PC-3 (cell line): ENCODE measurements around the gene APBA2. TPM values are rescaled to one million over a fixed set of nuclear protein-coding genes. Genes with fewer than 3 reads are reported as not detected.
A peak's percentile ranks its signal among the peaks of the same experiment; 100 is the strongest.

Source experiments
- ATAC-seq: fragments of 200-7000 bp; cut with Tn5 transposase; 2 replicates; pipeline ENCODE4 v1.9.1; 2020; ENCODE audit warnings: mild to moderate bottlenecking, moderate library complexity
- BruUV-seq: library from RNA; stranded (reverse); fragments of 400-500 nt; replicated peaks from 2 replicates; lab custom pipeline; 2021; lab: Mats Ljungman, UMichigan
- CTCF ChIA-PET: fragments of 300-600 bp; sonication (Branson Sonifier 250); formaldehyde crosslinking; loops from one replicate; lab custom pipeline; 2022; ENCODE audit warnings: antibody characterized with exemption; lab: Charles Lee
- POLR2A ChIA-PET: fragments of 300-600 bp; sonication (Branson Sonifier 250); formaldehyde crosslinking; loops from one replicate; lab custom pipeline; 2022; ENCODE audit warnings: antibody characterized with exemption; ENCODE audit not compliant: unreplicated experiment; lab: Charles Lee
- DNase-seq: peaks from one replicate; pipeline ENCODE4 v3.0.0-alpha.2; 2015
- H2AFZ ChIP-seq: fragments of 300-600 bp; sonication (generic); 2 replicates; pipeline ENCODE4 v1.6.0; 2016; ENCODE audit warnings: antibody characterized with exemption, low read length
- H3F3A ChIP-seq: fragments of 300-600 bp; sonication (generic); one replicate; pipeline ENCODE4 v1.6.0; 2017; ENCODE audit warnings: antibody characterized with exemption, low read length, control low read depth, mild to moderate bottlenecking; ENCODE audit not compliant: unreplicated experiment
- H3K27ac ChIP-seq: fragments of 300-600 bp; sonication (generic); 2 replicates; pipeline ENCODE4 v1.5.1; 2016; ENCODE audit warnings: mild to moderate bottlenecking, low read length
- H3K27me3 ChIP-seq: fragments of 300-600 bp; sonication (generic); 2 replicates; pipeline ENCODE4 v1.6.1; 2016; ENCODE audit warnings: low read length, mixed read lengths
- H3K36me3 ChIP-seq: fragments of 300-600 bp; sonication (generic); 2 replicates; pipeline ENCODE4 v1.6.1; 2016; ENCODE audit warnings: low read depth, mixed run types, low read length, mixed read lengths
- H3K4me1 ChIP-seq: fragments of 300-600 bp; sonication (generic); 2 replicates; pipeline ENCODE4 v1.5.1; 2016; ENCODE audit warnings: low read length; ENCODE audit not compliant: insufficient read depth
- H3K4me2 ChIP-seq: fragments of 300-600 bp; sonication (generic); 2 replicates; pipeline ENCODE4 v1.6.0; 2016; ENCODE audit warnings: low read length
- H3K4me3 ChIP-seq: fragments of 300-600 bp; sonication (generic); 2 replicates; pipeline ENCODE4 v1.5.1; 2016; ENCODE audit warnings: mild to moderate bottlenecking, low read length, mixed read lengths
- H3K79me2 ChIP-seq: fragments of 300-600 bp; sonication (generic); 2 replicates; pipeline ENCODE4 v1.6.1; 2017; ENCODE audit warnings: low read length, mixed read lengths
- H3K9ac ChIP-seq: fragments of 300-600 bp; sonication (generic); 2 replicates; pipeline ENCODE4 v1.6.0; 2016; ENCODE audit warnings: mild to moderate bottlenecking, low read length
- H3K9me2 ChIP-seq: fragments of 300-600 bp; sonication (generic); replicated peaks from 2 replicates; pipeline ENCODE4 v1.6.1; 2016; ENCODE audit warnings: mixed run types, low read length, mixed read lengths
- H3K9me3 ChIP-seq: fragments of 300-600 bp; sonication (generic); 2 replicates; pipeline ENCODE4 v1.6.1; 2016; ENCODE audit warnings: low read length, mixed read lengths
- H4K20me1 ChIP-seq: fragments of 300-600 bp; sonication (generic); 2 replicates; pipeline ENCODE4 v1.6.1; 2016; ENCODE audit warnings: low read length, mixed read lengths
- EZH2 ChIP-seq: fragments of 300-600 bp; sonication (generic); IDR thresholded peaks from one replicate; pipeline ENCODE4 v1.6.1; 2017; ENCODE audit warnings: antibody characterized with exemption, mild to moderate bottlenecking, low read length; ENCODE audit not compliant: unreplicated experiment
- EZH2phosphoT487 ChIP-seq: fragments of 300-600 bp; sonication (generic); IDR thresholded peaks from 2 replicates; pipeline ENCODE4 v1.6.1; 2018; ENCODE audit warnings: mild to moderate bottlenecking, antibody characterized with exemption, low read length, borderline replicate concordance
- intact Hi-C: fragments of 100-400 bp; cut with micrococcal nuclease; formaldehyde crosslinking; loops from 2 replicates; pipeline ENCODE4 v1.9.0; 2023
- total RNA-seq: library from RNA; depleted of rRNA; stranded (reverse); fragments of >200 nt; gene quantifications from 2 replicates; pipeline ENCODE4 v1.2.3, GENCODE V29; 2014
- TF ChIP-seq, protein P1 (sequence below): fragments of 300-600 bp; sonication (generic); conservative IDR thresholded peaks from 2 replicates; pipeline ENCODE4 v1.5.1; 2017; ENCODE audit warnings: antibody characterized with exemption, low read depth, mild to moderate bottlenecking, low read length

APBA2 gene
- total RNA-seq, 1 experiment from 2014 or later, result 61.7 TPM

DNA sequence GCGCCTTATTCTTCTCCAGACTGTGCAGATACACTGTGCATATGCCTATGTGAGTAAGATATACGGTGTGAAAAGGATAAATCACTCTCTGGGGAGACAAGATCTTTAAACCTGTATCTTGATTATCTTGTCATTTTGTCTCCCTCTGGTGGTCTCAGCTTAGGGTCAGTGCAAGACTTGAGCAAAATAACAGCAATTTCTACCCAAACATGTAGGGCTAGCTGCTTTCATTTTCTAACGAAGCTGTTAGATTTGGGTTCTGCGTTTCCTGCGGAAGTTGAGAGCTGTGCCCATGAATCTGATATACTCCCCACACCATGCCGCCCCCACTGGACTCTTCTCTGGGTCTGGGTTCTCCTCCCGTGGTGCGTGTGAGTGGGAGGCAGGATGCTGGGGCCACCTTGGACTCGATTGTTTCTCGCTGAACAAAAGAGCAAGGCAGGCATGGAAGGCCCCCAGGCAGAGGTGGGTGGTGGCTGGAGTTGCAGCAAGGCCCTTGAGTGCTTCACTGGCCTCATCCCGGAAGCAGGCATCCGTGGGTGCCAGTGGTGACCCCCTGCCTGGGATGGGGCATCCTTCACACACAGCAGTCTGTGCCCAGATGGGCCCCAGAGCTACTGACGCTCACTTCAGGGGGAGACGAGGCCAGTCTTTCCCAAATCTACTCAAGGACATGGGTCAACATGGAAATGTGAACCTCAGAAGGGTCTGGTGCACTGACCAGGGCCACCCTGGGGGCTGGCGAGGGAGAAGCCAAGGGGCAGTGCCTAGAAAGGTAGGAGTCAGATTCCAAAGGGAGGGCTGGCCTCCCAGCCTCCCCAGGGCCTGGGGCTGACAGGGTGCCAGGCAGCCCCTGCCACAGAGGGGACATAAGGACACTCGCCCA, 204.2 kb downstream of the APBA2 start:
- intact Hi-C loops, result loop anchor here (5.0 kb wide), 1 partner anchor 208 kb away; no protein-coding TSS in a partner anchor
- H3F3A ChIP-seq, result no peaks in the 10 kb centered on the region
- no peak overlapping the region for H3K27ac ChIP-seq
- ATAC-seq (no peak; the same call in 1 of the 2 replicates), DNase-seq (no peak)
- H3K4me1 ChIP-seq, result no peaks in the 10 kb centered on the region
- no peak overlapping the region for H3K4me3 ChIP-seq
- no peak for TF ChIP-seq EZH2
- TF ChIP-seq, protein P1, sequence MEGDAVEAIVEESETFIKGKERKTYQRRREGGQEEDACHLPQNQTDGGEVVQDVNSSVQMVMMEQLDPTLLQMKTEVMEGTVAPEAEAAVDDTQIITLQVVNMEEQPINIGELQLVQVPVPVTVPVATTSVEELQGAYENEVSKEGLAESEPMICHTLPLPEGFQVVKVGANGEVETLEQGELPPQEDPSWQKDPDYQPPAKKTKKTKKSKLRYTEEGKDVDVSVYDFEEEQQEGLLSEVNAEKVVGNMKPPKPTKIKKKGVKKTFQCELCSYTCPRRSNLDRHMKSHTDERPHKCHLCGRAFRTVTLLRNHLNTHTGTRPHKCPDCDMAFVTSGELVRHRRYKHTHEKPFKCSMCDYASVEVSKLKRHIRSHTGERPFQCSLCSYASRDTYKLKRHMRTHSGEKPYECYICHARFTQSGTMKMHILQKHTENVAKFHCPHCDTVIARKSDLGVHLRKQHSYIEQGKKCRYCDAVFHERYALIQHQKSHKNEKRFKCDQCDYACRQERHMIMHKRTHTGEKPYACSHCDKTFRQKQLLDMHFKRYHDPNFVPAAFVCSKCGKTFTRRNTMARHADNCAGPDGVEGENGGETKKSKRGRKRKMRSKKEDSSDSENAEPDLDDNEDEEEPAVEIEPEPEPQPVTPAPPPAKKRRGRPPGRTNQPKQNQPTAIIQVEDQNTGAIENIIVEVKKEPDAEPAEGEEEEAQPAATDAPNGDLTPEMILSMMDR, result no peak
- TF ChIP-seq EZH2phosphoT487, result no peak
- H3K9me3 ChIP-seq, result no peaks in the 10 kb centered on the region
- H3K9me2 ChIP-seq, result no peaks in the 10 kb centered on the region
- ChIA-PET CTCF (no interaction called here), POLR2A (no interaction called here)
- no peak overlapping the region for H3K4me2 ChIP-seq
- H3K9ac ChIP-seq, result no peak overlapping the region
- no peaks in the 10 kb centered on the region for H3K27me3 ChIP-seq
- H2AFZ ChIP-seq, result no peak overlapping the region
- no peaks in the 10 kb centered on the region for H3K36me3 ChIP-seq
- H3K79me2 ChIP-seq, result no peaks in the 10 kb centered on the region
- H4K20me1 ChIP-seq, result no peaks in the 10 kb centered on the region
- no TSS peak for BruUV-seq

DNA sequence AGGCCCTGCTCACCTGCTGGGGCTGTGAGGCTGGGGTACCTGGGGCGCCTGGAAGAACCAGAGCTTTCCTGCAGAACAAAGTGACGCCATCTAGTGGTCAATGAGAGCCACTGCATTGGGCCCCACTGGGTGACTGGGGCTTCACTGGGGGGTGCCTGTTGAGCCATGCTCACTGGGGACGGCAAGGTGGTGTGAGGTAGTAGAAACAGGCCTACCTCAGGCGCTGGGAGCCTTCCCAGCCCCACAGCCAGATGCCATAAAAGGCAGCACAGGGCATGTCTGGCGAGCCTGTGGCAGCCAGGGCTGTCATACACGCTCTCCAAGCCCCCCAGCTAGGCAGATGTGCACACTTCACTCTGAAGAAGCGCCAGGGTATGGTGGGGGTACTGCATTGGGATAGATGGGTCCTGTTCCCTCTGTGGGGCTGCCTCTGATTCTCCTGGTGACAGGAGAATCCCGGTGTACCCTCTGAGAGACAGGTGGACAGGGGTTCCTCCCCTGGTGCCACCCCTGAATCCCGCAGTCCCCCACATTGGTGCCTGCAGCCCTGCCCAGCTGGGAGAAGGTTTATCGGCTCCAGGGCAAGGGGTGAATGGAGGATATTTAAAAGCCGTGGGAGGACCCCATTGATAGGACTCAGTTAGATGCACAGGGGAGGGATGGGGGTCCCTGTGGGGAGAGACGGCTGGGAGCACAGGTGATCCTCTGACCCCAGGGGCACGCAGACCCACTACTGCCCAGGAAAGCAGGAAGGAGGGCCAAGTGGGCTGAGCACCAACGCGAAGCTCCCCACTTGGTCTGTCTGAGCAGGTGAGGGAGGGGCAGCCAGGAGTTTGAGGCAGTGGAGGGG, 205.1 kb downstream of the APBA2 start:
- H3K27ac ChIP-seq, result no peak overlapping the region
- DNase-seq (peak; percentile 41), ATAC-seq (peak; percentile 54)
- ChIA-PET POLR2A (no interaction called here), CTCF (no interaction called here)
- H2AFZ ChIP-seq, result no peak overlapping the region
- no peak overlapping the region for H3K4me3 ChIP-seq
- no peak for TF ChIP-seq EZH2phosphoT487
- TF ChIP-seq, protein P1, result peak; percentile 91
- H4K20me1 ChIP-seq, result no peaks in the 10 kb centered on the region
- no peaks in the 10 kb centered on the region for H3K4me1 ChIP-seq
- no peaks in the 10 kb centered on the region for H3K9me2 ChIP-seq
- intact Hi-C loops, result no loop called here
- H3F3A ChIP-seq, result no peaks in the 10 kb centered on the region
- H3K27me3 ChIP-seq, result no peaks in the 10 kb centered on the region
- no TSS peak for BruUV-seq
- H3K36me3 ChIP-seq, result no peaks in the 10 kb centered on the region
- H3K9me3 ChIP-seq, result no peaks in the 10 kb centered on the region
- no peak overlapping the region for H3K9ac ChIP-seq
- H3K4me2 ChIP-seq, result no peak overlapping the region
- no peaks in the 10 kb centered on the region for H3K79me2 ChIP-seq
